K562 (cell line): ENCODE data around the gene CD163. TPM values are rescaled to one million over a fixed set of nuclear protein-coding genes. Genes with fewer than 3 reads are reported as not detected.

Experiments used
- ETS2 ChIP-seq: IDR thresholded peaks from 2 replicates; pipeline ENCODE4 v1.6.1; 2016; ENCODE audit warnings: borderline replicate concordance, missing genetic modification characterization, mild to moderate bottlenecking, moderate library complexity, missing compliant biosample characterization; ENCODE audit not compliant: poor library complexity, severe bottlenecking
- FOSL1 ChIP-seq: fragments of 200-800 bp; sonication (Bioruptor generic); conservative IDR thresholded peaks from 2 replicates; pipeline ENCODE4 v1.6.1; 2016; ENCODE audit warnings: missing genetic modification characterization, missing compliant biosample characterization
- KDM1A ChIP-seq, 2 experiments: fragments of 450-650 bp; IDR thresholded peaks; 2 replicates each; pipeline ENCODE4 v1.6.1; 2016; ENCODE audit warnings: mild to moderate bottlenecking in 2 of 2
- MAZ ChIP-seq, 2 experiments: fragments of 450-650 bp in 1 of 2; sonication (generic) in 1 of 2; formaldehyde crosslinking; IDR thresholded peaks in 1 of 2; conservative IDR thresholded peaks in 1 of 2; 2 replicates each; pipeline versions ENCODE4 v1.4.0 to v1.5.0; 2020; ENCODE audit warnings: mild to moderate bottlenecking in 1 of 2, missing genetic modification reagents in 1 of 2
- PCBP1 ChIP-seq: fragments of 200-400 bp; formaldehyde crosslinking; IDR thresholded peaks from 2 replicates; pipeline ENCODE4 v1.6.1; 2018; ENCODE audit warnings: mild to moderate bottlenecking, low read depth, low read length; ENCODE audit not compliant: poor library complexity, severe bottlenecking
- POLR2H ChIP-seq: IDR thresholded peaks from 2 replicates; pipeline ENCODE4 v1.6.1; 2016; ENCODE audit warnings: missing genetic modification characterization, low read depth, mild to moderate bottlenecking, control low read depth, missing compliant biosample characterization, moderate library complexity
- PPARD ChIP-seq: fragments of 250-450 bp; sonication (Bioruptor Pico); IDR thresholded peaks from 2 replicates; pipeline ENCODE4 v1.8.0; 2022; ENCODE audit warnings: inconsistent platforms, mild to moderate bottlenecking, moderate library complexity
- SAFB2 ChIP-seq: fragments of 200-400 bp; formaldehyde crosslinking; IDR thresholded peaks from 2 replicates; pipeline ENCODE4 v1.6.1; 2018; ENCODE audit warnings: borderline replicate concordance, low read length, low read depth, moderate library complexity; ENCODE audit not compliant: severe bottlenecking
- SIRT6 ChIP-seq: IDR thresholded peaks from one replicate; pipeline ENCODE4 v1.6.1; 2012; ENCODE audit warnings: low read depth, mild to moderate bottlenecking, control low read depth, inconsistent platforms, low read length, moderate library complexity
- TRIM28 ChIP-seq: fragments of 450-650 bp; IDR thresholded peaks from 2 replicates; pipeline ENCODE4 v1.6.1; 2017
- ZNF79 ChIP-seq: fragments of 250-450 bp; sonication (Bioruptor Pico); IDR thresholded peaks from 2 replicates; pipeline ENCODE4 v1.4.0; 2020; ENCODE audit warnings: low read depth, mild to moderate bottlenecking, moderate library complexity
- polyA plus RNA-seq, 8 experiments: library from polyadenylated mRNA; depleted of rRNA in 4 of 8; stranded (reverse) in 5 of 8; unstranded in 3 of 8; fragments of >200 nt; fragmentation: Nextera tagmentation in 2 of 8; fragmentation: Illumina TruSeq in 1 of 8; extraction: Ambion mirVana in 2 of 8; extraction: Trizol in 1 of 8; gene quantifications; 2 replicates each; pipeline versions ENCODE4 v1.2.1 to v1.2.3, GENCODE V29; 2011 to 2014; ENCODE audit warnings: inconsistent platforms in 1 of 8, missing spikeins in 1 of 8
- total RNA-seq, 7 experiments: library from RNA; depleted of rRNA in 6 of 7; stranded (reverse); fragments of >200 nt in 6 of 7; fragmentation: Illumina TruSeq in 2 of 7; extraction: Trizol in 2 of 7; gene quantifications; 2 replicates each; pipeline versions ENCODE4 v1.2.1 to v1.2.3, GENCODE V29; 2011 to 2021; ENCODE audit warnings: low replicate concordance in 1 of 7
- TF ChIP-seq, protein P1 (sequence below): fragments of 150-350 bp; IDR thresholded peaks from 2 replicates; pipeline ENCODE4 v1.6.1; 2014; ENCODE audit warnings: low read depth, mild to moderate bottlenecking, low read length, borderline replicate concordance
- TF ChIP-seq, protein P2 (sequence below): fragments of 450-650 bp; conservative IDR thresholded peaks from 2 replicates; pipeline ENCODE4 v1.6.1; 2016; ENCODE audit warnings: missing genetic modification characterization, low read depth, mild to moderate bottlenecking, control low read depth, missing compliant biosample characterization
- TF ChIP-seq, protein P3 (sequence below): IDR thresholded peaks from 2 replicates; pipeline ENCODE4 v1.6.1; 2016; ENCODE audit warnings: missing genetic modification characterization, missing compliant biosample characterization
- TF ChIP-seq, protein P4 (sequence below): fragments of 450-650 bp; IDR thresholded peaks from 2 replicates; pipeline ENCODE4 v1.6.1; 2016
- TF ChIP-seq, protein P5 (sequence below): fragments of 250-450 bp; sonication (Bioruptor Pico); IDR thresholded peaks from 2 replicates; pipeline ENCODE4 v1.8.0; 2021; ENCODE audit warnings: mild to moderate bottlenecking, moderate library complexity

The CD163 gene
- total and polyA plus RNA-seq, 9 of the 15 experiments (the other 6 are each of a cell fraction or from before 2014, with no cell fraction given) = 0.62 TPM; not detected in 8

DNA sequence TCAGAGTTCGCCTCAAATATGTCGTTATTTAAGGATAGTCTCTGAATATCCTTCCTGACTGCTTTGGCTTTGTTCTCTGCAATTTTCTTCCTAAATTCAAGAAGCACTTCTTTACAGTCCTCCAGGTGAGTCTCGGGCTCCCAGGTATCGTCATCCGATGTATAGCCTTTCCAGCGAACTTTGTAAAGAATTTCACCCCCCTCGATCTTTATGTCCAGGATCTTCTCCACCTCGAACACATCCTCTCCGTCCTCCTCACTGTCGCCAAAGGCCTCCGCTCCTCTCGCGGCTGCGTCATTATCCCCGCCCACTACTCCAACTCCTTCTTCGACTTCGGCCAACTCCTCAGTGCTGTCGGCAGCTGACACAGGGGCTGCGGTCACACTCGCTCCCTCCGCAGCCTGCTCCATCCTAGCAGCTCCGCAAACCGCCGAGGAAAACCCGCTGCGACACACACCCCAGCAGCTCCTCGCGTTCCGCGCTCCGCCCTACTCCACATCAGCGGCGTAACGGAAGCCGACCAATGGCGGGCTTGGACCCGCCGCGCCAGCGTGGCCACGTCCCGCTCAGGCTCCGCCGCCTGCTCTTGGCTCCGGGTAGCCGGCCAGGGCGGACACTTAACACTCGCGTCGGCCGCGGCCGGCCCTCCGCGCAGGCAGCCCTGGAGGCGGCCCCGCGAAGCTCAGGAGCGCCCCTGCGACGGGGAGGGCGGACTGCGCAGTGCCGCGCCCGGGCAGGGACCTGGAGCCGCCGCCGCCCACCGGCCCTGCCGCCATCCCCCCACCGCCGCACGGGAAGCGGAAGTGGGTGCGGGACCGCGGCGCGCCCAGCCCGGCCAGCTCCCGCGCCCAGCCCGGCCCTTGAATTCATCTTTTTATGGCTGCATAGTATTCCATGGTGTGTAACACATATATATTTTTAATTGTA is 63.7 kb downstream of the CD163 start (continued):
- TF ChIP-seq, protein P1, sequence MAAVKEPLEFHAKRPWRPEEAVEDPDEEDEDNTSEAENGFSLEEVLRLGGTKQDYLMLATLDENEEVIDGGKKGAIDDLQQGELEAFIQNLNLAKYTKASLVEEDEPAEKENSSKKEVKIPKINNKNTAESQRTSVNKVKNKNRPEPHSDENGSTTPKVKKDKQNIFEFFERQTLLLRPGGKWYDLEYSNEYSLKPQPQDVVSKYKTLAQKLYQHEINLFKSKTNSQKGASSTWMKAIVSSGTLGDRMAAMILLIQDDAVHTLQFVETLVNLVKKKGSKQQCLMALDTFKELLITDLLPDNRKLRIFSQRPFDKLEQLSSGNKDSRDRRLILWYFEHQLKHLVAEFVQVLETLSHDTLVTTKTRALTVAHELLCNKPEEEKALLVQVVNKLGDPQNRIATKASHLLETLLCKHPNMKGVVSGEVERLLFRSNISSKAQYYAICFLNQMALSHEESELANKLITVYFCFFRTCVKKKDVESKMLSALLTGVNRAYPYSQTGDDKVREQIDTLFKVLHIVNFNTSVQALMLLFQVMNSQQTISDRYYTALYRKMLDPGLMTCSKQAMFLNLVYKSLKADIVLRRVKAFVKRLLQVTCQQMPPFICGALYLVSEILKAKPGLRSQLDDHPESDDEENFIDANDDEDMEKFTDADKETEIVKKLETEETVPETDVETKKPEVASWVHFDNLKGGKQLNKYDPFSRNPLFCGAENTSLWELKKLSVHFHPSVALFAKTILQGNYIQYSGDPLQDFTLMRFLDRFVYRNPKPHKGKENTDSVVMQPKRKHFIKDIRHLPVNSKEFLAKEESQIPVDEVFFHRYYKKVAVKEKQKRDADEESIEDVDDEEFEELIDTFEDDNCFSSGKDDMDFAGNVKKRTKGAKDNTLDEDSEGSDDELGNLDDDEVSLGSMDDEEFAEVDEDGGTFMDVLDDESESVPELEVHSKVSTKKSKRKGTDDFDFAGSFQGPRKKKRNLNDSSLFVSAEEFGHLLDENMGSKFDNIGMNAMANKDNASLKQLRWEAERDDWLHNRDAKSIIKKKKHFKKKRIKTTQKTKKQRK = no peak
- TF ChIP-seq POLR2H (tag) (peak; percentile 76), SAFB2 (no peak), PPARD (CRISPR knock-in tag) (no peak), MAZ (CRISPR knock-in tag; conservative IDR thresholded peaks at IDR 0.05 in 1 of 2, IDR thresholded peaks at IDR 0.05 in 1 of 2) (peak; percentile 36 to 75; a peak in 2 of 4 replicates), FOSL1 (tag) (no peak), SIRT6 (no peak), ZNF79 (no peak), KDM1A (IDR thresholded peaks at IDR 0.05) (no peak), ETS2 (tag) (no peak), PCBP1 (no peak), TRIM28 (no peak)
- TF ChIP-seq, protein P2, sequence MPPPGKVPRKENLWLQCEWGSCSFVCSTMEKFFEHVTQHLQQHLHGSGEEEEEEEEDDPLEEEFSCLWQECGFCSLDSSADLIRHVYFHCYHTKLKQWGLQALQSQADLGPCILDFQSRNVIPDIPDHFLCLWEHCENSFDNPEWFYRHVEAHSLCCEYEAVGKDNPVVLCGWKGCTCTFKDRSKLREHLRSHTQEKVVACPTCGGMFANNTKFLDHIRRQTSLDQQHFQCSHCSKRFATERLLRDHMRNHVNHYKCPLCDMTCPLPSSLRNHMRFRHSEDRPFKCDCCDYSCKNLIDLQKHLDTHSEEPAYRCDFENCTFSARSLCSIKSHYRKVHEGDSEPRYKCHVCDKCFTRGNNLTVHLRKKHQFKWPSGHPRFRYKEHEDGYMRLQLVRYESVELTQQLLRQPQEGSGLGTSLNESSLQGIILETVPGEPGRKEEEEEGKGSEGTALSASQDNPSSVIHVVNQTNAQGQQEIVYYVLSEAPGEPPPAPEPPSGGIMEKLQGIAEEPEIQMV (tag) = no peak
- TF ChIP-seq, protein P3, sequence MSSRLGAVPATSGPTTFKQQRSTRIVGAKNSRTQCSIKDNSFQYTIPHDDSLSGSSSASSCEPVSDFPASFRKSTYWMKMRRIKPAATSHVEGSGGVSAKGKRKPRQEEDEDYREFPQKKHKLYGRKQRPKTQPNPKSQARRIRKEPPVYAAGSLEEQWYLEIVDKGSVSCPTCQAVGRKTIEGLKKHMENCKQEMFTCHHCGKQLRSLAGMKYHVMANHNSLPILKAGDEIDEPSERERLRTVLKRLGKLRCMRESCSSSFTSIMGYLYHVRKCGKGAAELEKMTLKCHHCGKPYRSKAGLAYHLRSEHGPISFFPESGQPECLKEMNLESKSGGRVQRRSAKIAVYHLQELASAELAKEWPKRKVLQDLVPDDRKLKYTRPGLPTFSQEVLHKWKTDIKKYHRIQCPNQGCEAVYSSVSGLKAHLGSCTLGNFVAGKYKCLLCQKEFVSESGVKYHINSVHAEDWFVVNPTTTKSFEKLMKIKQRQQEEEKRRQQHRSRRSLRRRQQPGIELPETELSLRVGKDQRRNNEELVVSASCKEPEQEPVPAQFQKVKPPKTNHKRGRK (tag) = peak; percentile 62; the same call in 1 of the 2 replicates
- TF ChIP-seq, protein P4, sequence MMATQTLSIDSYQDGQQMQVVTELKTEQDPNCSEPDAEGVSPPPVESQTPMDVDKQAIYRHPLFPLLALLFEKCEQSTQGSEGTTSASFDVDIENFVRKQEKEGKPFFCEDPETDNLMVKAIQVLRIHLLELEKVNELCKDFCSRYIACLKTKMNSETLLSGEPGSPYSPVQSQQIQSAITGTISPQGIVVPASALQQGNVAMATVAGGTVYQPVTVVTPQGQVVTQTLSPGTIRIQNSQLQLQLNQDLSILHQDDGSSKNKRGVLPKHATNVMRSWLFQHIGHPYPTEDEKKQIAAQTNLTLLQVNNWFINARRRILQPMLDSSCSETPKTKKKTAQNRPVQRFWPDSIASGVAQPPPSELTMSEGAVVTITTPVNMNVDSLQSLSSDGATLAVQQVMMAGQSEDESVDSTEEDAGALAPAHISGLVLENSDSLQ = 0 out of 2 replicates have a peak, but pooled peaks have one; percentile 12
- TF ChIP-seq, protein P5, sequence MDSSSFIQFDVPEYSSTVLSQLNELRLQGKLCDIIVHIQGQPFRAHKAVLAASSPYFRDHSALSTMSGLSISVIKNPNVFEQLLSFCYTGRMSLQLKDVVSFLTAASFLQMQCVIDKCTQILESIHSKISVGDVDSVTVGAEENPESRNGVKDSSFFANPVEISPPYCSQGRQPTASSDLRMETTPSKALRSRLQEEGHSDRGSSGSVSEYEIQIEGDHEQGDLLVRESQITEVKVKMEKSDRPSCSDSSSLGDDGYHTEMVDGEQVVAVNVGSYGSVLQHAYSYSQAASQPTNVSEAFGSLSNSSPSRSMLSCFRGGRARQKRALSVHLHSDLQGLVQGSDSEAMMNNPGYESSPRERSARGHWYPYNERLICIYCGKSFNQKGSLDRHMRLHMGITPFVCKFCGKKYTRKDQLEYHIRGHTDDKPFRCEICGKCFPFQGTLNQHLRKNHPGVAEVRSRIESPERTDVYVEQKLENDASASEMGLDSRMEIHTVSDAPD = no peak
